ENCODE results near the gene FAM131B.

The FAM131B gene

GRCh38 chr7:143327903-143328302 is 34.6 kb downstream of the FAM131B start:
- TF ChIP-seq TSHZ2 (CRISPR knock-in tag; IDR thresholded peaks at IDR 0.05) (no peak), ESRRG (CRISPR knock-in tag; IDR thresholded peaks at IDR 0.05) (no peak), PATZ1 (CRISPR knock-in tag; IDR thresholded peaks at IDR 0.05; ENCODE audit: borderline replicate concordance) (no peak), ISL1 (CRISPR knock-in tag; IDR thresholded peaks at IDR 0.05) (no peak), POU6F1 (CRISPR knock-in tag; IDR thresholded peaks at IDR 0.05; ENCODE audit: borderline replicate concordance, low read depth) (no peak), ARNTL (CRISPR knock-in tag; IDR thresholded peaks at IDR 0.05; ENCODE audit: borderline replicate concordance, low read depth) (no peak), PPARA (CRISPR knock-in tag; IDR thresholded peaks at IDR 0.05; ENCODE audit: borderline replicate concordance) (no peak), TOX (CRISPR knock-in tag; IDR thresholded peaks at IDR 0.05; ENCODE audit: borderline replicate concordance) (no peak), TCF4 (CRISPR knock-in tag; IDR thresholded peaks at IDR 0.05; ENCODE audit: borderline replicate concordance) (no peak), ZC3H10 (CRISPR knock-in tag; IDR thresholded peaks at IDR 0.05) (no peak), GLIS3 (CRISPR knock-in tag; IDR thresholded peaks at IDR 0.05) (no peak), ZNF70 (CRISPR knock-in tag; IDR thresholded peaks at IDR 0.05) (no peak), ZNF8 (CRISPR knock-in tag; IDR thresholded peaks at IDR 0.05) (no peak), RARB (CRISPR knock-in tag; IDR thresholded peaks at IDR 0.05) (no peak), CSDC2 (CRISPR knock-in tag; IDR thresholded peaks at IDR 0.05) (no peak)
- no peak for ATAC-seq

- TF ChIP-seq RARB (CRISPR knock-in tag; IDR thresholded peaks at IDR 0.05), result no peak
- TF ChIP-seq ZFP3 (CRISPR knock-in tag; IDR thresholded peaks at IDR 0.05), result no peak
- TF ChIP-seq CREB5 (CRISPR knock-in tag; IDR thresholded peaks at IDR 0.05; ENCODE audit: low read depth), result no peak
- TF ChIP-seq ZNF70 (CRISPR knock-in tag; IDR thresholded peaks at IDR 0.05), result no peak
- no peak for TF ChIP-seq ZNF565 (CRISPR knock-in tag; conservative IDR thresholded peaks at IDR 0.05; ENCODE audit: low read depth)
- TF ChIP-seq TOX (CRISPR knock-in tag; IDR thresholded peaks at IDR 0.05; ENCODE audit: borderline replicate concordance), result no peak
- TF ChIP-seq ZNF8 (CRISPR knock-in tag; IDR thresholded peaks at IDR 0.05), result no peak
- no peak for TF ChIP-seq ESRRG (CRISPR knock-in tag; IDR thresholded peaks at IDR 0.05)
- TF ChIP-seq GLIS3 (CRISPR knock-in tag; IDR thresholded peaks at IDR 0.05), result no peak
- TF ChIP-seq PPARA (CRISPR knock-in tag; IDR thresholded peaks at IDR 0.05; ENCODE audit: borderline replicate concordance), result no peak
- TF ChIP-seq ARNTL (CRISPR knock-in tag; IDR thresholded peaks at IDR 0.05; ENCODE audit: borderline replicate concordance, low read depth), result no peak
- TF ChIP-seq TCF4 (CRISPR knock-in tag; IDR thresholded peaks at IDR 0.05; ENCODE audit: borderline replicate concordance), result no peak
- no peak for TF ChIP-seq TSHZ2 (CRISPR knock-in tag; IDR thresholded peaks at IDR 0.05)
- TF ChIP-seq PATZ1 (CRISPR knock-in tag; IDR thresholded peaks at IDR 0.05; ENCODE audit: borderline replicate concordance), result no peak
- no peak for TF ChIP-seq OSR1 (CRISPR knock-in tag; IDR thresholded peaks at IDR 0.05)
- no peak for TF ChIP-seq ZFP30 (CRISPR knock-in tag; IDR thresholded peaks at IDR 0.05)
- TF ChIP-seq SNAI2 (CRISPR knock-in tag; IDR thresholded peaks at IDR 0.05), result no peak
- no peak for TF ChIP-seq CSRNP3 (CRISPR knock-in tag; IDR thresholded peaks at IDR 0.05)
- TF ChIP-seq CSDC2 (CRISPR knock-in tag; IDR thresholded peaks at IDR 0.05), result no peak
- no peak for TF ChIP-seq ISL1 (CRISPR knock-in tag; IDR thresholded peaks at IDR 0.05)
- no peak for ATAC-seq
Measured at GRCh38 chr7:143325240-143325639, 37.3 kb downstream of the FAM131B start.

Data from SK-N-SH treated with all-trans-retinoic acid at 6 μM for 48 hours (cell line).